T-helper 1 cell (primary cell): ENCODE measurements around the gene ANKRD29.
A peak's percentile ranks its signal among the peaks of the same experiment; 100 is the strongest.
"Not testable (repeated sequence)": the region's sequence is repeated elsewhere in the genome, so short reads cannot be mapped to it uniquely, and the experiment has no call there.

Experiments used
- DNase-seq, 5 donors: peaks; one replicate each; pipeline ENCODE4 v3.0.0-alpha.2; 2012 to 2020

ANKRD29 gene

DNA sequence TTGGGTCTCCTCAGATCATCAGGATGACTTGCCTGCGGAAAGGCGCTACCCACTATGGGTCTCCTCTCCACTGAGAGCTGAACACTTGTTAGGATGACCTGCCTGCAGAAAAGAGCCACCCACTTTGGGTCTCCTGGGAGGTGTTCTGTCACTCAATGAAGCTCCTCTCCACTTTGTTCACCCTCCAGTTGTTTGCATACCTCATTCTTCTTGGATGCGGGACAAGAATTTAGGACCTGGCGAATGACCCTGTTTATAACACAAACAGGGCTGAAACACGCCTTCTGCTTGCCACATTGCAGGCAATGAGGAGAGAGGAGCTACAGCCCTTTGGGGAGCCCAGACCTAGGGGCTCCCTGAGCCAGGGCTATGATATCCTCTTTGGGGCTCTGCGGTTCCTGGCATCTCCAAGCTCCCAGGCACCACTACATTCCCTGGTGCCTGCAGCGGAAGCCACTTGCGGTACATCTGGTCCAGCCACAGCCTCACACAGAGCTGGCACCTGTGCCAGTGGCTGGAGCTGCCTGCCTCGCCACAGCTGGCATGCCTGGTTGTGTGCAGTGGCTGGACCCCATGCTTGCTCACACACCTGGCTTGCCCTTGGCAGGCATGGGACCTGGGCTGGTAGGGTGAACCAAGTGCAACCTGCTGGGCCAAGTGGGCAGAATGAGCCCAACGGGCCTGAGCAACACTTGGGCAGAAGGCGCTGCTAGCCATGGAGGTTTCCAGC lies 20.6 kb downstream of the ANKRD29 start:
- no peak for DNase-seq

GRCh38 chr18:23641143-23641720 lies 21.5 kb downstream of the ANKRD29 start:
- DNase-seq = no peak

GRCh38 chr18:23640052-23640451 lies 22.7 kb downstream of the ANKRD29 start:
- DNase-seq = no peak

DNA sequence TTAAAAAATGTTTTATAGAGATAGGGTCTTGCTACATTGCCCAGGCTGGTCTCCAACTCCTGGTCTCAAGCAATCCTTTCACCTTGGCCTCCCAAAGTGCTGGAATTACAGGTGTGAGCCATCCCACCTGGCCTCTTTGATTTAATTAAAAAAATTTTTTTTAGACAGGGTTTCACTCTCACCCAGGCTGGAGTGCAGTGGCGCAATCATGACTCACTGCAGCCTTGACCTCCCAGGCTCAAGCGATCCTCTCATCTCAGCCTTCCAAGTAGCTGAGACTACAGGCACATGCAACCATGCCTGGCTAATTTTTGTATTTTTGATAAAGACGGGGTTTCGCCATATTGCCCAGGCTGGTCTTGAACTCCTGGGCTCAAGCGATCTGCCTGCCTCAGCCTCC lies 26.3 kb downstream of the ANKRD29 start:
- DNase-seq = not testable (repeated sequence)

DNA sequence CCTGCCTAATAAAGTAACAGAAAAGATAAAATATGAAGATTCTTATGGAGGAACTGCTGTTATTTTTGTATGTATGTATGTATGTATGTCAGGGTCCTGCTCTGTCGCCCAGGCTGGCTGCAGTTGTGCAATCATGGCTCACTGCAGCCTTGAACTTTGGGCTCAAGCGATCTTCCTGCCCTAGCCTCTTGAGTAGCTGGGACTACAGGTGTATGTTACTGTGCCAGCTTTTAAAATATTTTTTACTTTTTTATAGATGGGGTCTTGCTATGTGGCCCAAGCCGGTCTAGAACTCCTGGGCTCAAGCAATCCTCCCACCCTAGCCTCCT lies 26.7 kb downstream of the ANKRD29 start:
- no peak for DNase-seq

GRCh38 chr18:23635283-23636070 lies 27.2 kb downstream of the ANKRD29 start:
- no peak for DNase-seq

GRCh38 chr18:23634692-23635091 lies 28.0 kb downstream of the ANKRD29 start:
- DNase-seq = no peak

DNA sequence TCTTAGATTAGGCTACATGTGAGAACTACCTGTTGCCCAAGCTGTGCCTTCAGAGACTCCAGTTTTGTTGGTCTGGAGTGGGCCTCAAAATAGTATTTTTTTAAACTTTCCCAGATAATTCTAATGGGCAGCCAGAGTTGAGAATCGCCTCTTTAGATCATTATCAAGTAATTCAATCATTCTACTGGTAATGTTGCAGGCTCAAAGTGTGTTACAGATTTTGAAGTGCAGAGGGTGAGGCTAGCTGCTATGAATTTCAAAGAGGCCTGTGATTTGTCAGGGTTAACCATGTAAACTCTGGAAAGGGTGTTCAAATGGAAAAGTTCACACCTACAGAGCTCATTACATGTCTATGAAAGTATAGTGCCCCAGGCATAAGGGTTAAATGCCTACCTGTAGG lies 30.1 kb downstream of the ANKRD29 start:
- DNase-seq = no peak

DNA sequence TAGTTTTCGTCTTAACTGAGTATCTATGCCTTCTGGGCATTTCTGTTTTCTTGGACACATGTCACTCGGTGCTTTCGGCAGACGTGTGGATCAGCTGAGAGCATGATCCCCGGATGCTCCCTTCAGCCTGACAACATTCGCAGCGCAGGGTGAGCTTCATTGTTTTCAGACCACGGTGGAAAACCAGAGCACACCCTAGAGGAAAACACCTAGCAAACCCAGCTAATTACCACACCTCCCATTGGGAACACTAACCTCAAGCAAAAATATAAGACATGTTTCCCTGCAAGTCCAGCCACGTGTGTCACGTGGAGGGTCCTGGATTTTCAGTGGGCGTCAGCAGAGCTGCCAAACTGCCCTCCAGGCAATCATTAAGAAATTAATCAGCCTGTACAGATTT lies 31.0 kb downstream of the ANKRD29 start:
- no peak for DNase-seq

GRCh38 chr18:23631312-23631711 lies 31.4 kb downstream of the ANKRD29 start:
- no peak for DNase-seq

GRCh38 chr18:23629444-23629946 lies 33.2 kb downstream of the ANKRD29 start:
- DNase-seq = no peak

- no peak for DNase-seq
Measured at GRCh38 chr18:23627970-23628369, 34.7 kb downstream of the ANKRD29 start.

DNA sequence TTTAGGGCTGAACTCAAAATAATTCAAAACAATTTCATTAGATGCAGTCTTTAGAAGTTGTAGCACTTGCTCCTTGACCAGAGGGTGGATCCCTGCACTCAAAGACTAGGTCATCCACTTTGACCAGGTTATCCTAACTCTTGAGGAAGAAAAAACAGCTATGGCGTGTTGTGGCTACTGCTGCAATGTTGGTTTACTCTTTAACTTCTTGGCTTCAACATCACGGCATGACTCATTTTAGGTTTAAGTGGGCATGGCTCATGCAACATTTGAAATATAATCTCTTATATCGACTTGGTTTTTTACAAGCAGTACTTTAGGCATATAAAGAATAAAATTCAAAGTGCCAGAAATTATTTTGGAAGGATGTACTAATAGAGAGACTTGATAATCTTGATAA lies 35.4 kb downstream of the ANKRD29 start:
- DNase-seq = no peak

DNA sequence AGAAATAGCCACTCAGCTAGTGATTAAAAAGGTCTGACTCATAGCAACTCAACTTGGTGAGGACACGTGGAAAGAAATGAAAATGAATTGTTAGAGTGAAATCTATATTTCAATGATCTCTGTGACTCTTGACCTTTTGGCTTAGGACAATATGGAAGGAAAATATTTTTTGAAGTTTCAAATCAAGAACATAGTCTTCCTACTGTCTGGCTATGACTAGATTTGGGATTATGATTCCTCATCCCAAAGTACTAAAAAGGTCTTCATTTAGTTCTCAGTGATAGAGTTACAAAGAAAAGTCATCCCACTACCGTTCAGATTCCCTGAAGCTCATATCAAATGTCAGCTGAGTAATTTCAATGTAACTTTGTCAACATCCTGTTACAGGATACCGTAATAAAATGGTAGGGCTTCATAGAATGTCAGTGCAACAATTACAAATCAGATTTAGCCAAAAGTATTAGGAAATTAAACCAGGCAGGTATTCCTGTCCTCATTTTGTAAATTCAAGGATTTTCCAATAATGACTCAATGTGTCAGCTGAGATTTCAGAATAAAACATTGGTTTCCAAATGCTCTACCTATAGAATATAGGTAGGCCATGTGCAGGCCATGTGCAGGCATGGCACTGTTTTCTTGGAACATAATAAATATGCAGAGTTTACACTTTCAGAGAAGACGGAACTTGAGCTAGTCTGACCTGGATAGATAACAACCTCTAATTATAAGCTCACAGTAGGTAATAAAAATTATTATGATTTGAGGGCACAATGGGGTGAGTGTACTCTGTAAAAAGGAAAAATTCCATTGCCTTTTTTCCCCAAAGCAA lies 36.0 kb downstream of the ANKRD29 start:
- DNase-seq = peak in 1 of 5 donors; percentile 6

DNA sequence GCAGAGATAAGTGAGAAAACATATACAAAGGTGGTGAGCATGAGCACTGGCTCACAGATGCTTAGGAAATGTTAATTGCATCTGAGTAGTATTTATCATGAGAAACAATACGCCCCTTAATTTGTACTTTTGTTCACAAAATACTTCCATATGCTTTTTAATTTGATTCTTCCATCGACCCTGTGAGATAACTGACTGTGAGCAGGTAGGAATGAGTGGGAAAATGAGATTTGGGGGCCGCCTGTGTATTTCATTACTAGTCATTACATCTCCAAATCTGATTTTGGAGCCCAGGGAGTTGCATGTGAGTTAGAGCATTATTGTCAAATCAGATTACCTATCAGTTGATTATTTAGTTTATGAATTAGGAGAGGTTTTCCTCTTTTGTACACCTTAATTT lies 39.7 kb downstream of the ANKRD29 start:
- DNase-seq = no peak

GRCh38 chr18:23619388-23619881 lies 43.3 kb downstream of the ANKRD29 start:
- no peak for DNase-seq

- DNase-seq = no peak
Measured at GRCh38 chr18:23618862-23619387, 43.8 kb downstream of the ANKRD29 start.

DNA sequence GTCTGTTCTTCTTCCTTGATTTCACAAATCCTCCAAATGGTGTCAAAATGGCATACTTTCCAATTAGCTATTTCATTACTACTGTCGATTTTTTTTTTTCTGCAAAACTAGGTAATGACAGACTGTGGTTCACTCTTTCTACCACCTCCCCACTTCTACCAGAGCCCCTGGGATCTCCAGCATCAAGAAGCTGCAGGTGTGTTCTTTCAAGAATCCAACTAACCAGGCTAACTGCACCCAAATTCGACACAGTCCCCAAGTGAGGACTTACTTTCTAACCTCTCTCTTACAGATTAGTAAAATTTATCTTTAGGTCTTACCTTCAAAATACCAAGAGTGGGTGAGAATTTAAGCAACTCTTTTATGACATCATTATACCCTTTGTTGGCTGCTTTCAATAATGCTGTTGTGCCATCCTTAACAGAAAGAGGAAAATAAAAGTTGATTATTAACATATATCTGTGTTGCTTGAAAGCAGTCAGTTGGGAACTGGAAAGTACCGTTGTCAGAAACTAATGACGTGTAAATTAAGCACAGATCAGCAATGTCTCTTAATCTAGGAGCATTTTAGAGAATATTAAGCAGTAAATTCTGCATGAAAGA lies 45.2 kb downstream of the ANKRD29 start:
- DNase-seq = no peak

DNA sequence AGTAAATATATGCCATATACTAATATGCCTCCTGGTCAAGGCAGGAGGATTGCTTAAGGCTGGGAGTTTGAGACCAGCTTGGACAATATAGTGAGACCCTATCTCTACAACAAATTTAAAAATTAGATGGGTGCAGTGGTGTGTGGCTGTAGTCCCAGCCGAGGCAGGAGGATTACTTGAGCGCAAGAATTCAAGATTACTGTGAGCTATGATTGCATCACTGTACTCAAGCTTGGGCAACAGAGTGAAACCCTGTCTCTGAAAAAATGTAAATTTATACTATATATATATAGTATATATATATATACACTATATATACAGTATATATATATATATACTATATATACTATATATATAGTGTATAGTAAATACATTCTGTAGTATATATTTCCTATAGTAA lies 46.5 kb downstream of the ANKRD29 start:
- DNase-seq = no peak

GRCh38 chr18:23614891-23615290 lies 47.8 kb downstream of the ANKRD29 start:
- no peak for DNase-seq

DNA sequence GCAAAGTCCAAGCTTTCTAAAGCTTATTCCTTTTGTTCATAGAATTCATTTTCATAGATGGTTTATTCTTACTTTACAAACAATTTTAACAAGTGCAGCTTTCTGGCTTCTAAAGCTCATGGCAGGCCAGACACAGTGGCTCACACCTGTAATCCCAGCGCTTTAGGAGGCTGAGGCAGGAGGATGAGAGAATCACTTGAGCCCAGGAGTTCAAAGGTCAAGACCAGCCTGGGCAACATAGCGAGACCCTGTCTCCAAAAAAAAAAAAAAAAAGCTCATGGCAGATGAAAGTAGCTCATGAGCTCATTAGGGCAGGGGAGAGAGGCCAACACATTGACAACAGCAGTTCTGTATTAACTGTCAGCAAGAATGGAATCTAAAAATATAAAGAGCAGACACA lies 48.3 kb downstream of the ANKRD29 start:
- no peak for DNase-seq

DNA sequence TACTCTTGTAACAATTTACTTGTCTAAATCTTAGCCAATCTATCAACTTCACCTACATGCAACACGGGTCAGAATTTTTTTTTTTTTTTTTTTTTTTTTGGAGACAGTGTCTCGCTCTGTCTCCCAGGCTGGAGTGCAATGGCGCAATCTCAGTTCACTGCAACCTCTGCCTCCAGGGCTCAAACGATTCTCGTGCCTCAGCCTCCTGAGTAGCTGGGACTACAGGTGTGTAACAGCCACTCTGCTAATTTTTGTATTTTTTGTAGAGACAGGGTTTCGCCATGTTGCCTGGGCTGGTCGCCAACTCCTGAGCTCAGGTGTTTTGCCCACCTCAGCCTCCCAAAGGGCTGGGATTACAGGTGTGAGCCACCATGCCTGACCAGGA lies 49.6 kb downstream of the ANKRD29 start:
- DNase-seq = not testable (repeated sequence)
